Ishikawa (cell line): ENCODE data around the gene DCAF17.

ENCODE experiments used
- CREB1 ChIP-seq: IDR thresholded peaks from 2 replicates; pipeline ENCODE4 v1.6.1; 2012; ENCODE audit warnings: low read depth
- EP300 ChIP-seq: IDR thresholded peaks from 2 replicates; pipeline ENCODE4 v1.6.1; 2012; ENCODE audit warnings: borderline replicate concordance
- FOXM1 ChIP-seq: IDR thresholded peaks from 2 replicates; pipeline ENCODE4 v1.6.1; 2012; ENCODE audit warnings: low read depth, borderline replicate concordance
- MAX ChIP-seq: IDR thresholded peaks from 2 replicates; pipeline ENCODE4 v1.6.1; 2012
- NFIC ChIP-seq: IDR thresholded peaks from 2 replicates; pipeline ENCODE4 v1.6.1; 2012
- RAD21 ChIP-seq: IDR thresholded peaks from 2 replicates; pipeline ENCODE4 v1.6.1; 2012; ENCODE audit warnings: low read depth
- REST ChIP-seq: IDR thresholded peaks from 2 replicates; pipeline ENCODE4 v1.6.1; 2012; ENCODE audit warnings: low read depth, mild to moderate bottlenecking
- TAF1 ChIP-seq: IDR thresholded peaks from 2 replicates; pipeline ENCODE4 v1.6.1; 2012; ENCODE audit warnings: low read depth, mild to moderate bottlenecking
- TCF12 ChIP-seq: IDR thresholded peaks from 2 replicates; pipeline ENCODE4 v1.6.1; 2012; ENCODE audit warnings: low read depth
- TEAD4 ChIP-seq: IDR thresholded peaks from 2 replicates; pipeline ENCODE4 v1.6.1; 2012
- USF1 ChIP-seq: IDR thresholded peaks from 2 replicates; pipeline ENCODE4 v1.6.1; 2012
- YY1 ChIP-seq: IDR thresholded peaks from 2 replicates; pipeline ENCODE4 v1.6.1; 2012; ENCODE audit warnings: low read depth
- ZBTB7A ChIP-seq: IDR thresholded peaks from 2 replicates; pipeline ENCODE4 v1.6.1; 2012; ENCODE audit warnings: low read depth

Gene DCAF17

GRCh38 chr2:171531291-171531690, 97.3 kb downstream of the DCAF17 start:
- no peak for TF ChIP-seq EP300
- TF ChIP-seq NFIC: no peak
- TF ChIP-seq RAD21: no peak
- TF ChIP-seq CREB1: no peak
- no peak for TF ChIP-seq MAX
- no peak for TF ChIP-seq YY1
- no peak for TF ChIP-seq TEAD4
- no peak for TF ChIP-seq ZBTB7A
- no peak for TF ChIP-seq USF1
- no peak for TF ChIP-seq TCF12
- no peak for TF ChIP-seq REST
- no peak for TF ChIP-seq TAF1
- TF ChIP-seq FOXM1: no peak

GRCh38 chr2:171531836-171532450, 97.9 kb downstream of the DCAF17 start:
- TF ChIP-seq TEAD4 (no peak), REST (no peak), TCF12 (no peak), ZBTB7A (no peak), FOXM1 (no peak), NFIC (no peak)

- TF ChIP-seq TEAD4 (no peak), MAX (no peak), USF1 (no peak), TCF12 (no peak), CREB1 (no peak), YY1 (no peak), RAD21 (no peak)
These were observed 99.3 kb downstream of the DCAF17 start for GRCh38 chr2:171533331-171533730.
